GM12878 (cell line): ENCODE measurements around the gene MYNN.

Source experiments
- BRCA1 ChIP-seq: IDR thresholded peaks from 2 replicates; pipeline ENCODE4 v1.6.1; 2011; ENCODE audit warnings: low read depth, low read length, improper control_type of control experiment
- CREB1 ChIP-seq: IDR thresholded peaks from 2 replicates; pipeline ENCODE4 v1.6.1; 2012; ENCODE audit warnings: low read depth, mild to moderate bottlenecking, inconsistent platforms
- GABPA ChIP-seq: IDR thresholded peaks from 2 replicates; pipeline ENCODE4 v1.6.1; 2014; ENCODE audit warnings: antibody characterized with exemption, low read depth, mild to moderate bottlenecking, inconsistent platforms
- KDM1A ChIP-seq: fragments of 200-600 bp; sonication (generic); IDR thresholded peaks from 2 replicates; pipeline ENCODE4 v1.6.1; 2016; ENCODE audit warnings: borderline replicate concordance
- PML ChIP-seq: IDR thresholded peaks from 2 replicates; pipeline ENCODE4 v1.6.1; 2012; ENCODE audit warnings: low read length, inconsistent platforms
- POLR2AphosphoS5 ChIP-seq: IDR thresholded peaks from 2 replicates; pipeline ENCODE4 v1.6.1; 2011; ENCODE audit warnings: mild to moderate bottlenecking, low read length, inconsistent platforms
- SREBF1 ChIP-seq: IDR thresholded peaks from 2 replicates; pipeline ENCODE4 v1.6.1; 2012; ENCODE audit warnings: mild to moderate bottlenecking, low read length
- SREBF2 ChIP-seq: IDR thresholded peaks from 2 replicates; pipeline ENCODE4 v1.6.1; 2012; ENCODE audit warnings: mild to moderate bottlenecking, low read length
- YBX1 ChIP-seq: fragments of 450-650 bp; IDR thresholded peaks from 2 replicates; pipeline ENCODE4 v1.6.1; 2016; ENCODE audit warnings: antibody characterized with exemption
- ZNF384 ChIP-seq: IDR thresholded peaks from 2 replicates; pipeline ENCODE4 v1.6.1; 2012; ENCODE audit warnings: low read depth, mild to moderate bottlenecking, low read length, improper control_type of control experiment, borderline replicate concordance
- TF ChIP-seq, protein P1 (sequence below), 3 experiments: IDR thresholded peaks in 2 of 3; conservative IDR thresholded peaks in 1 of 3; 2 replicates each; pipeline ENCODE4 v1.5.1; 2011; ENCODE audit warnings: low read depth in 3 of 3, low read length in 3 of 3, mild to moderate bottlenecking in 3 of 3, control low read depth in 2 of 3, moderate library complexity in 2 of 3, inconsistent platforms in 1 of 3, mixed read lengths in 1 of 3; ENCODE audit not compliant: control insufficient read depth in 2 of 3, insufficient read depth in 1 of 3; ENCODE audit errors: extremely low read depth in 1 of 3
- TF ChIP-seq, protein P2 (sequence below): IDR thresholded peaks from 2 replicates; pipeline ENCODE4 v1.6.1; 2012; ENCODE audit warnings: low read depth, low read length, improper control_type of control experiment

DNA sequence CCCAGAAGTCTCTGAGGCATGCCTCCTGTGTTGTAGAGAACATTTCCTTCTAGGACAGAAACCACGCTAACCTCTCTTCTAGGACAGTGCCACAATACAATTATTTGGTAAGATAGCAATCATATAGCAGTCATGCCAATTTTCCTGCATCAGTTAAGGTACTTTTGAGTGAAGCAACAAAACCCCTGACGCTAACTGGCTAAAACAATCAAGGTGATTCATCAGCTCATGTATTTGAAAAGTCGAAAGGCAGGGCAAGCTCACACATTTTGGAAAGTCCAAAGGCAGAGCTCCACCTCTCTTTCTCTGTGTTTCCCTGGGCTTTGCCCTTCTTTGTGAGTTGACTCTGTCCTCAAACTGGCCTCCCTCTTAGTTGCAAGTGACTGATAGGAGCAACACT lies 18.5 kb upstream of the MYNN start:
- TF ChIP-seq, protein P1, sequence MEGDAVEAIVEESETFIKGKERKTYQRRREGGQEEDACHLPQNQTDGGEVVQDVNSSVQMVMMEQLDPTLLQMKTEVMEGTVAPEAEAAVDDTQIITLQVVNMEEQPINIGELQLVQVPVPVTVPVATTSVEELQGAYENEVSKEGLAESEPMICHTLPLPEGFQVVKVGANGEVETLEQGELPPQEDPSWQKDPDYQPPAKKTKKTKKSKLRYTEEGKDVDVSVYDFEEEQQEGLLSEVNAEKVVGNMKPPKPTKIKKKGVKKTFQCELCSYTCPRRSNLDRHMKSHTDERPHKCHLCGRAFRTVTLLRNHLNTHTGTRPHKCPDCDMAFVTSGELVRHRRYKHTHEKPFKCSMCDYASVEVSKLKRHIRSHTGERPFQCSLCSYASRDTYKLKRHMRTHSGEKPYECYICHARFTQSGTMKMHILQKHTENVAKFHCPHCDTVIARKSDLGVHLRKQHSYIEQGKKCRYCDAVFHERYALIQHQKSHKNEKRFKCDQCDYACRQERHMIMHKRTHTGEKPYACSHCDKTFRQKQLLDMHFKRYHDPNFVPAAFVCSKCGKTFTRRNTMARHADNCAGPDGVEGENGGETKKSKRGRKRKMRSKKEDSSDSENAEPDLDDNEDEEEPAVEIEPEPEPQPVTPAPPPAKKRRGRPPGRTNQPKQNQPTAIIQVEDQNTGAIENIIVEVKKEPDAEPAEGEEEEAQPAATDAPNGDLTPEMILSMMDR (IDR thresholded peaks at IDR 0.05 in 2 of 3, conservative IDR thresholded peaks at IDR 0.05 in 1 of 3; ENCODE audit: control insufficient read depth in 2 of 3, extremely low read depth in 1 of 3, insufficient read depth in 1 of 3, low read depth in 3 of 3, low read length in 3 of 3): no peak
- TF ChIP-seq YBX1 (no peak), ZNF384 (no peak), SREBF1 (no peak), CREB1 (no peak), GABPA (no peak), POLR2AphosphoS5 (no peak), PML (no peak), KDM1A (no peak), SREBF2 (no peak), BRCA1 (no peak)
- TF ChIP-seq, protein P2, sequence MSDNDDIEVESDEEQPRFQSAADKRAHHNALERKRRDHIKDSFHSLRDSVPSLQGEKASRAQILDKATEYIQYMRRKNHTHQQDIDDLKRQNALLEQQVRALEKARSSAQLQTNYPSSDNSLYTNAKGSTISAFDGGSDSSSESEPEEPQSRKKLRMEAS: no peak
